Measurements from ENCODE around the gene NMRK2. TPM values are rescaled to one million over a fixed set of nuclear protein-coding genes. Genes with fewer than 3 reads are reported as not detected.

Gene NMRK2
- total RNA-seq, 2 donors from 2014 or later: 0.51 to 2.3 TPM

DNA sequence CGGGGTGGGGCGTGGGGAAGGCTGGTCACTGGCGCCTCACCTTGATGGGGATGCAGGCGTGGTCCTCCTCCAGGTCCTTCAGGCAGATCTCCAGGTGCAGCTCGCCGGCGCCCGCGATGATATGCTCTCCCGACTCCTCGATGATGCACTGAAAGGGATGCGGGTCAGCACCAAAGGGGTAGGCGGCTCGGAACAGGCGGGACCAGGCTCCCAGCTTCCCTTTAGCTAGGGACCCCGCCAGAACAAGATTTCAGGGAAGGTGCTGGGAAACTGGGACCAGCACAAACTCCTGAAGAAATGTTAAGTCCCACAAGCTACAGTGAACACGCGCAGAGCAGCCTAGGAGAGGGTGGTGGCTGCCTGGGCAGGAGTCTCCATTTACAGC, 46.4 kb downstream of the NMRK2 start:
- intact Hi-C loops (cut with DNase I): no loop called here
- no peak for DNase-seq (ENCODE audit: low spot score)

- no peak for DNase-seq (ENCODE audit: low spot score)
- intact Hi-C loops (cut with DNase I): loop anchor here in 1 of 2 donors (10.0 kb wide), 1 partner anchor 225 kb away; no protein-coding TSS in a partner anchor
These were observed 46.9 kb downstream of the NMRK2 start for GRCh38 chr19:3979674-3980352.

- intact Hi-C loops (cut with DNase I): loop anchor here in 1 of 2 donors (10.0 kb wide), 1 partner anchor 224 kb away; no protein-coding TSS in a partner anchor
- no peak for DNase-seq (ENCODE audit: low spot score)
These were observed 47.7 kb downstream of the NMRK2 start for GRCh38 chr19:3980353-3981251.

DNA sequence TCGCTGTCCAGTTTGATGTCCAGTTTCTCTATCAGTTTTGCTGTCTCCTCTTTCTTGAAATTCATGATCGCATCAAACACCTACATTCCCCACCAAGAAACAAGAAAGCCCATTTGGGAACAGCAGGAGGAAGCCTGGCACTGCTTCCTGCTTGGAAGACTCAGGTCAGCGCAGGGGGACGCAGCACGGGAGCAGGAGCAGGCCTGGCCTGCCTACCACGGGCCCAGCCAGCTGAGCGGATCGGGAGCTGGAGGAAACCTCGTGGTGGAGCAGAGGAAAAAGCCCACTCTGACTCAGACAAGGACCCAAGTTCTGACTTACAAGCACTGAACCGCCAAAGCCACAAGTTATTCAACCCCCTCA, 48.5 kb downstream of the NMRK2 start:
- intact Hi-C loops (cut with DNase I): loop anchor here in 1 of 2 donors (10.0 kb wide), 1 partner anchor 223 kb away; no protein-coding TSS in a partner anchor
- no peak for DNase-seq (ENCODE audit: low spot score)

- DNase-seq (ENCODE audit: low spot score): no peak
- intact Hi-C loops (cut with DNase I): loop anchor here in 1 of 2 donors (10.0 kb wide), 1 partner anchor 223 kb away; no protein-coding TSS in a partner anchor
These were observed 49.1 kb downstream of the NMRK2 start for GRCh38 chr19:3981736-3982681.

DNA sequence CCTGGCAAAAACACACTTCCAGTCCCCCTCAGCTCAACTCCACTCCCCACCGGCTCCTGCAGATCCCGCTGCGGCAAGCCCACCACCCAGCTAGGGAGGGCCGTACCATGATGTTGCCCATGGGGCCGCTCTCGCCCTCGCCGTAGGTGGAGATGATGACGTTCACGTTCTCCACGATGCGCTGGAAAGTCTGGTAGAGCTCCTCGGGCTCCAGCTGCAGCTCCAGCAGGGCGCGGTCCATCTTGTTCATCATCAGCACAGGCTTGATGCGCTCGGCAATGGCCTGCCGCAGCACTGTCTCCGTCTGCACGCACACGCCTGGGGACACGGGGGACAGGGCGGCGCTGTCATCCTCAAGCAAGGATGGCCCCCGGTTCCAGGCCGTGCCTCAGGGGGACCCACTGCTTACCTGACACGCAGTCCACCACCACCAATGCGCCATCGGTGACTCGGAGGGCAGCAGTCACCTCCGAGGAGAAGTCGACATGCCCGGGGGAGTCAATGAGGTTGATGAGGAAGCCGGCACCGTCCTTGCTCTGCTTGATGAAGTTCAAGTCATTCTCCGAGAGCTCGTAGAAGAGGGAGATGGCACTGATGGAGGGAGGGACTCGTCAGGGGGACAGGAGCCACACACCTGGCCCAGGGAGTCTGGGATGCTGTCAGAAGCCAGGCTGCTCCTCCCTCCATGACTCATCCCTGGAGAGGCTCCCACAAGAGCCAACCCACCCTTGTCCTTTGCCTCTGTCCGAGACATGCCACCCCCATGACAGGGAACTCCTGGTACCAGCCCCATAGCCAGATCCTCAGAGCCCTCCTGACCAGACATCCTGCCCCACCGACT, 50.1 kb downstream of the NMRK2 start:
- intact Hi-C loops (cut with DNase I): loop anchor here in 1 of 2 donors (10.0 kb wide), 1 partner anchor 222 kb away; no protein-coding TSS in a partner anchor
- no peak for DNase-seq (ENCODE audit: low spot score)

- no peak for DNase-seq (ENCODE audit: low spot score)
- intact Hi-C loops (cut with DNase I): loop anchor here in 1 of 2 donors (10.0 kb wide), 1 partner anchor 221 kb away; no protein-coding TSS in a partner anchor
These were observed 50.7 kb downstream of the NMRK2 start for GRCh38 chr19:3983542-3983914.

DNA sequence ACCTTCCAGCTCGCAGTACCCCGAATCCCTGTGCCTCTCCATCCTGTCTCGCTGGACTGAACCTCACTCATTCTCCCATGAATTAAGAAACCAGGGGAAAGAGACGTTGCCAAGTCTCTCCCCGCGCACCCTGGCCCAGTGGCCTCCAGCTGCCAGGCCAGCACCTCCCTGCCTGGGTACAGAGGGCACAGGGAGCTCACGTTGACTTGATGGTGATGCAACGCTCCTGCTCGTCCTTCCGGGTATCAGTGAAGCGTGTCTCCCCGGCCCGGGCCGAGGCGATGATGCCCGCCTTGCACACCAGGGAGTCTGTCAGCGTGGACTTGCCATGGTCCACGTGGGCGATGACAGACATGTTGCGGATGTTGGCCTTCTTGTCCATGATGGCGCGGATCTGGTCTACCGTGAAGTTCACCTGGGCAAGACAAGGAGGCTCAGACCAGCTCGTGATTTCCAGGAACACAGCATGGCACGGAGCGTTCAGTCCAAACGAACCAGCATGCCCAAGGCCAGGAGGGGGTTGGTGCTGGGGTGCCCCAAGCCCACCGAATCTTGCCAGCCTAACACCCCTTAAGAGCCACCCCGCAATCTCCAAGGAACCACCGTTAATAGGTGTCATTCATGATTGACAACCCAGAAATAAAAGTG, 51.2 kb downstream of the NMRK2 start:
- no peak for DNase-seq (ENCODE audit: low spot score)
- intact Hi-C loops (cut with DNase I): loop anchor here in 1 of 2 donors (10.0 kb wide), 1 partner anchor 221 kb away; no protein-coding TSS in a partner anchor

DNA sequence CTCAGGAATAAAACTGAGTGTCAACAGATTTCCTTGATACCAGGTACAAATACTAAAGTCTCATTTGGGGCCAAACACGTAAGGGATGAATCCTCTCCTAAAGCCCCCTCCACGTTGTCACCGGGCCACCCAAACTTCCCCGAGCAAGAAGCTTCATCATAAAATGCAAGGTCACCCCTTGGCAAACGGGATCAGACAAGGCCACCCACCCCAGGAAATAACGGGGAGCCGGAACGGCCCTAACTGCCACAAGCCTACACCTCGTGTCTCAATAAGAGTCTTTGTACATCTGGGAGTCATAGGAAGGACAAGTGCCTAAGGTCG, 51.7 kb downstream of the NMRK2 start:
- intact Hi-C loops (cut with DNase I): loop anchor here in 1 of 2 donors (10.0 kb wide), 1 partner anchor 220 kb away; no protein-coding TSS in a partner anchor
- DNase-seq (ENCODE audit: low spot score): no peak

DNA sequence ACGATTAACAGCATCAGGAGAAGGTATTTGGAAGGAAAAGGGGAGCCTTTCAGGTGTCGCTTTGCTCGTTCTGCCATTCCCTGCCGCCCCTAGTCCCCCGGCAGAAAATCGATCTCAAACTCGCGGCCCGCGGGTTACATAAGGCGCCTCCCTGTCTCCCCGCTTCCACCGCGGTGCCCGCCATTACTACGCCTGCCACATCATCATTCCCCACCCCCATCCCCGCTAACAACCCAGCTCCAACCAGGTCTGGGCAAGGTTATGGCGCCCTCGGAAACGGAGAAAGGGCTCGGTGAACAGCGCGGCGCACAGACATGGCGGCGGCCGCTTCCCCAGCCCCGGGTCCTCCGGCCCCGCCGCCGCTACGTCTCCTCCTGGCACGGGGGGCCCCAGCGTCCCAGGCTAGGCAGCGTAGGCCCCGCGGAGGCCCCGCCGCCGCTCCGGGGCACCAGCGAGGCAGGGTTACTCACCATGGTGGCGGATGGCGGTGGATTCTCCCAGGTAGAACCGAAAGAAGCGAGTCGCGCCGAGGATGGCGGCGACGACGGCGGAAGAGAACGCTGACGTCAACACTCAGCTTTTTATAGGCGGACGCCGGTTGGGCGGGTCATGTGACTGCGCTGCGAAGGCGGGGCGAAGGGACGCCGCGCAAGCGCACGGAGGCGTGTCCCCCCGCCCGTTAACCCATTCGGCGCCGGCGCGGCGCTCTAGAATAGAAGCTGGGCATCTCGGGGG, 52.2 kb downstream of the NMRK2 start, which contains the start of gene EEF2:
EEF2 (minus strand) TSS at position 556 of the 735 bp plus-strand sequence; CDS start at position 473, 83 bp downstream.
- DNase-seq (ENCODE audit: low spot score): peak; percentile 97
- intact Hi-C loops (cut with DNase I): loop anchor here (5.0 to 10.0 kb wide), 2 partner anchors 217 to 220 kb away; no protein-coding TSS in a partner anchor

GRCh38 chr19:3985643-3986259, 52.9 kb downstream of the NMRK2 start:
- DNase-seq (ENCODE audit: low spot score): no peak
- intact Hi-C loops (cut with DNase I): loop anchor here (5.0 to 10.0 kb wide), 2 partner anchors 217 to 219 kb away; no protein-coding TSS in a partner anchor

DNA sequence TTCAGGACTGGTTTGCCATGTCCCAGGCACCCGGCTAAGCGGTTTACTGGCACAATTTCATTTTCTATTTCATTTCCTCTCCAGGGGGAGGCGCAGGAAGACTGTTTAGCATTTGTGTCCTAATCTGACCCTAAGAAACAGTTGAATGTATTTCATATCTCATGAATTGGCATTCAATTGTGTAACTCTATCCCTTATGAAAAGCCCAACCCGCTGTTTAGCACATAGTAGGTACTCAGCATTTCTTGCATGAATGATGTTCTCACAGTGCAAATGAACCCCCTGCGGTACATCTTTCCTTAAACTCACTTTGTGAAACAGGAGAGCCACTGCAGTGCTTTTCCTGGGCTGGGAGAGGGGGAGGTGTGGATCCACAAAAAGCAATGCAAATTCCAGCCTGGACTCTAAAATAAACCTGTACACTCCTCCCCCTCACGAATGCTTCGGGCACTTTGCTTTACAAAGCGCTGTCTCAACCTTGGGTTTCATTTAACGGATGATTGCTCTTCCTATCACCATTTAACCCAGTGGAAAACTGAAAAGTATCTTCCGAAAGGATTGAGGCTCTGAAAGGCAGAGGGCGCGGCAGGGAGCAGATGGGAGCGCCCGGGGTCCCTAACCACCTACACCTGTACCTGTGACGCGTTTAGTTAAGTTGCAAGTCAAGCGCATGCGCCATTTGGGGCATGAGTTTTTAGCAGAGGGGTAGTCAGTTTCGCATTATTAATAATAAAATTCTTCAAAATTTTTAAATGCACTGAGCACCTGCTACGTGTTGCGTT, 53.6 kb downstream of the NMRK2 start:
- DNase-seq (ENCODE audit: low spot score): no peak
- intact Hi-C loops (cut with DNase I): loop anchor here (5.0 to 10.0 kb wide), 2 partner anchors 216 to 218 kb away; no protein-coding TSS in a partner anchor

DNA sequence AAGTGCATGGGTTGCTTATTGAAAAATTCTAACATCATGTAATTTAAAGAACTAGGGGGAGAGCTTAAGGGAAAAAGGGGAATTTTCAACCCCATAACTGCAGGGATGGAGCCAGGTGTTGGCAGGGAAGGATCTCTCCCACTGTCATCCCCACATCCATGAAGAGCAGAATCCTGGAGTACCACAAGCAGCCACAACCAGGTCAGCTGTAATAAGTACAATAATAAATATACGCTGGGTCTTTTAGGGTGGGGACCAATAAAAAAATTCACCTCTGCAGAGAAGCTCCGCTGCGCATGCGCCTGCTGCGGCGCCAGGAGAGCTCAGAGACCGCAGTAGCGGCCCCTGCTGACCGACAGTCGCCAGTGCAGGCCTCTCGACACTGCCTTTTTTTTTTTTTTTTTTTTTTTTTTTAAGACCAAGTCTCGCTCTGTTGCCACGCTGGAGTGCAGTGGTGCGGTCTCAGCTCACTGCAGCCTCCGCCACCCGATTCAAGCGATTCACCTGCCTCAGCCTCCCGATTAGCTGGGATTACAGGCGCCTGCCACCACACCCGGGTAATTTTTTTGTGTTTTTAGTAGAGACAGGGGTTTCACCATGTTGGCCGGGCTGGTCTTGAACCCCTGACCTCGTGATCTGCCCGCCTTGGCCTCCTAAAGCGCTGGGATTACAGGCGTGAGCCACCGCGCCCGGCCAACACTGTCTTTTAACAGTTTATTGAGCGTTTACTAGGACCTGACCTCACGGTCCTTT, 54.9 kb downstream of the NMRK2 start:
- DNase-seq (ENCODE audit: low spot score): peak; percentile 96
- intact Hi-C loops (cut with DNase I): loop anchor here (5.0 to 10.0 kb wide), 2 partner anchors 215 to 217 kb away; no protein-coding TSS in a partner anchor

- intact Hi-C loops (cut with DNase I): no loop called here
These were observed 57.9 kb downstream of the NMRK2 start for GRCh38 chr19:3990815-3991117.

More at GRCh38 chr19:3990815-3991117, 57.9 kb downstream of the NMRK2 start:
- DNase-seq (ENCODE audit: low spot score): no peak

All from posterior vena cava (tissue), 2 donors.